GM23338 (cell line): ENCODE results near the gene FKTN. TPM values are rescaled to one million over a fixed set of nuclear protein-coding genes. Genes with fewer than 3 reads are reported as not detected.

Experiments used
- ATAC-seq: fragments of 200-7000 bp; cut with Tn5 transposase; 3 replicates; pipeline ENCODE4 v1.9.1; 2020
- DNase-seq: peaks from one replicate; pipeline ENCODE4 v3.0.0-alpha.2; 2015; ENCODE audit warnings: low spot score
- H2AFZ ChIP-seq: fragments of 200-600 bp; sonication (generic); 2 replicates; pipeline ENCODE4 v1.8.0; 2016; ENCODE audit warnings: antibody characterized with exemption, mild to moderate bottlenecking, moderate library complexity
- H3F3A ChIP-seq: fragments of 200-600 bp; sonication (generic); replicated peaks from 2 replicates; pipeline ENCODE4 v1.8.0; 2017; ENCODE audit warnings: antibody characterized with exemption, mixed run types, low read depth
- H3K27ac ChIP-seq: fragments of 200-600 bp; sonication (generic); 2 replicates; pipeline ENCODE4 v1.6.1; 2016; ENCODE audit warnings: low read depth
- H3K27me3 ChIP-seq: fragments of 200-600 bp; sonication (generic); 2 replicates; pipeline ENCODE4 v1.8.0; 2016; ENCODE audit warnings: mild to moderate bottlenecking, mixed run types, moderate library complexity; ENCODE audit not compliant: insufficient read depth
- H3K36me3 ChIP-seq: fragments of 200-600 bp; sonication (generic); 2 replicates; pipeline ENCODE4 v1.8.0; 2016; ENCODE audit warnings: mild to moderate bottlenecking; ENCODE audit not compliant: insufficient read depth
- H3K4me1 ChIP-seq: fragments of 200-600 bp; sonication (generic); 2 replicates; pipeline ENCODE4 v1.8.0; 2016; ENCODE audit warnings: mild to moderate bottlenecking, moderate library complexity; ENCODE audit not compliant: insufficient read depth
- H3K4me2 ChIP-seq: fragments of 200-600 bp; sonication (generic); 2 replicates; pipeline ENCODE4 v1.7.1; 2017; ENCODE audit warnings: mixed run types
- H3K4me3 ChIP-seq: fragments of 200-600 bp; sonication (generic); 2 replicates; pipeline ENCODE4 v1.6.1; 2016; ENCODE audit warnings: mixed run types
- H3K79me2 ChIP-seq: fragments of 200-600 bp; sonication (generic); replicated peaks from 2 replicates; pipeline ENCODE4 v1.8.0; 2017; ENCODE audit warnings: mild to moderate bottlenecking; ENCODE audit not compliant: insufficient read depth
- H3K9me2 ChIP-seq: fragments of 200-600 bp; sonication (generic); 2 replicates; pipeline ENCODE4 v1.8.0; 2017; ENCODE audit not compliant: insufficient read depth
- H4K20me1 ChIP-seq: fragments of 200-600 bp; sonication (generic); replicated peaks from 2 replicates; pipeline ENCODE4 v1.8.0; 2017; ENCODE audit warnings: mild to moderate bottlenecking; ENCODE audit not compliant: insufficient read depth
- H3K27ac Mint-ChIP-seq: 2 replicates; pipeline ENCODE4 v1.8.0; 2020; ENCODE audit warnings: inconsistent platforms, mild to moderate bottlenecking, moderate library complexity, mixed read lengths
- H3K27me3 Mint-ChIP-seq: 3 replicates; pipeline ENCODE4 v1.8.0; 2022; ENCODE audit warnings: low read depth, mild to moderate bottlenecking, moderate library complexity, mixed read lengths, inconsistent platforms; ENCODE audit not compliant: insufficient read depth, poor library complexity
- H3K36me3 Mint-ChIP-seq: 3 replicates; pipeline ENCODE4 v1.8.0; 2021; ENCODE audit warnings: low read depth, mild to moderate bottlenecking, inconsistent platforms, moderate library complexity, mixed read lengths
- H3K4me1 Mint-ChIP-seq: 3 replicates; pipeline ENCODE4 v1.8.0; 2020; ENCODE audit warnings: mild to moderate bottlenecking, inconsistent platforms, mixed read lengths
- H3K4me3 Mint-ChIP-seq: 3 replicates; pipeline ENCODE4 v1.8.0; 2021; ENCODE audit warnings: moderate library complexity, mild to moderate bottlenecking, inconsistent platforms, mixed read lengths
- H3K9me3 Mint-ChIP-seq: 3 replicates; pipeline ENCODE4 v1.8.0; 2020; ENCODE audit warnings: moderate library complexity, mild to moderate bottlenecking, inconsistent platforms, mixed read lengths
- EZH2 ChIP-seq: fragments of 200-600 bp; sonication (generic); IDR thresholded peaks from one replicate; pipeline ENCODE4 v1.8.0; 2017; ENCODE audit warnings: antibody characterized with exemption, mild to moderate bottlenecking, low read depth; ENCODE audit not compliant: unreplicated experiment
- EZH2phosphoT487 ChIP-seq: fragments of 200-600 bp; sonication (generic); IDR thresholded peaks from one replicate; pipeline ENCODE4 v1.8.1; 2018; ENCODE audit warnings: antibody characterized with exemption; ENCODE audit not compliant: unreplicated experiment
- JUNB ChIP-seq: IDR thresholded peaks from one replicate; pipeline ENCODE4 v1.6.1; 2016; ENCODE audit warnings: antibody characterized with exemption; ENCODE audit not compliant: unreplicated experiment
- NANOG ChIP-seq: IDR thresholded peaks from 2 replicates; pipeline ENCODE4 v1.6.1; 2016; ENCODE audit warnings: antibody characterized with exemption, borderline replicate concordance
- STAT1 ChIP-seq: IDR thresholded peaks from one replicate; pipeline ENCODE4 v1.6.1; 2016; ENCODE audit warnings: antibody characterized with exemption; ENCODE audit not compliant: unreplicated experiment
- ZNF114 ChIP-seq: fragments of 250-450 bp; sonication (Bioruptor Pico); IDR thresholded peaks from 2 replicates; pipeline ENCODE4 v1.5.0; 2020; ENCODE audit warnings: mild to moderate bottlenecking, moderate library complexity
- polyA plus RNA-seq: library from polyadenylated mRNA; unstranded; fragments of >200 nt; fragmentation: Nextera tagmentation; extraction: Ambion mirVana; gene quantifications from 2 replicates; pipeline ENCODE4 v1.2.1, GENCODE V29; 2016
- total RNA-seq: library from RNA; depleted of rRNA; stranded (reverse); fragments of >200 nt; shearing (Covaris generic); gene quantifications from 2 replicates; pipeline ENCODE4 v1.2.3, GENCODE V29; 2014
- TF ChIP-seq, protein P1 (sequence below): IDR thresholded peaks from 2 replicates; pipeline ENCODE4 v1.6.1; 2016; ENCODE audit warnings: antibody characterized with exemption
- TF ChIP-seq, protein P2 (sequence below): fragments of 250-450 bp; sonication (Bioruptor Pico); IDR thresholded peaks from 2 replicates; pipeline ENCODE4 v1.5.0; 2020; ENCODE audit warnings: mild to moderate bottlenecking, moderate library complexity
- TF ChIP-seq, protein P3 (sequence below), 2 experiments: fragments of 200-600 bp in 1 of 2; sonication (generic) in 1 of 2; conservative IDR thresholded peaks; 2 replicates each; pipeline versions ENCODE4 v1.5.1 to v1.6.1; 2016 to 2017; ENCODE audit warnings: antibody characterized with exemption in 2 of 2, low read depth in 2 of 2, mild to moderate bottlenecking in 2 of 2, moderate library complexity in 1 of 2

Gene FKTN
- total and polyA plus RNA-seq, 2 experiments from 2014 or later: 6.8 to 9.9 TPM

DNA sequence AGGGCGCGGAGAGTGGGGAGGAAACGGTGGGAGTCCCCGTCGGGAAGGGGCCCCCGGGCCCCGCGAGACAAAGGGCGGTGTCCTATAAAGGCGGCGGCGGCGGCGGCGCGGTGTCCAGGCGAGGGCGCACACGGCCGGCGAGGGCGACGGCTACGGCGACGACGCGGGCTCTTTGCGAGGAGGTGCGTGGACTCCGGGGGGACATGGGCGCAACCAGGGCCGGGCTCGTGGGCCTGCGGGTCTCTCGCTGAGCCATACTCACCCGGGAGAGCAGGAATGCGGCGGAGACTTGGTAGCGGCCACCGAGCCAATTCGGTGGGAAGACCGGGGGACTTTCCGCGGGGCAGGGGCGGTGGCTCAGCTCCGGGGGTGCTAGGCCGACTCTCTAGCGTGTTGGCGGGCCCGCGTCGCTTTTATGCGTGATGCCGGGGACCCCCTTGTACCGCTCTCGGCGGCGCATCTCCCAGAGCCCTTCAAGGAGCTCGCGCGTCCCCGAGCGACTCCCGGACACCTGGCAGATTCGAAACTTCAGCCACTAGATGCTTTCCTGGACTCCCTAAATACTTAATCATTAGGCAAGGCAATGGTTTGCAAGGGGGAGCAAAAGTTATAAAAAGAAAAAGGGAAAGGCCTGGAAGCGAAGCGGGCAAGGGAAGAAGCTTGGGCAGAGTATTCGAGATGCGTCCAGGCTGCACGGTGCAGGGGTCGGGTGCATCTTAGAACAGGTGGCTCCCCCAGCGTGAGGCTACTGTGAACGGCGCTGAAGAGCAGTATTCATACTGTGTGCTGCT, 98.4 kb downstream of the FKTN start:
- Histone ChIP-seq H4K20me1 (no peaks in the 10 kb centered on the region), H3K4me1 (peaks cover 11% of the 10 kb centered on the region), H3K27ac (no peak overlapping the region), H3K79me2 (no peaks in the 10 kb centered on the region), H3K36me3 (no peaks in the 10 kb centered on the region), H3K9me2 (no peaks in the 10 kb centered on the region), H3K27me3 (peaks cover 33% of the 10 kb centered on the region), H3F3A (0 out of 2 replicates have a peak, but pooled peaks cover 3% of the 10 kb centered on the region), H3K4me2 (peak overlapping the region; percentile 96), H3K4me3 (peak overlapping the region; percentile 70), H2AFZ (peak overlapping the region; percentile 99)
- Mint-ChIP-seq H3K4me3 (peak overlapping the region; percentile 79), H3K4me1 (peaks cover 20% of the 10 kb centered on the region), H3K36me3 (no peaks in the 10 kb centered on the region), H3K27ac (no peak overlapping the region), H3K27me3 (peaks cover 25% of the 10 kb centered on the region), H3K9me3 (no peaks in the 10 kb centered on the region)
- TF ChIP-seq, protein P1, sequence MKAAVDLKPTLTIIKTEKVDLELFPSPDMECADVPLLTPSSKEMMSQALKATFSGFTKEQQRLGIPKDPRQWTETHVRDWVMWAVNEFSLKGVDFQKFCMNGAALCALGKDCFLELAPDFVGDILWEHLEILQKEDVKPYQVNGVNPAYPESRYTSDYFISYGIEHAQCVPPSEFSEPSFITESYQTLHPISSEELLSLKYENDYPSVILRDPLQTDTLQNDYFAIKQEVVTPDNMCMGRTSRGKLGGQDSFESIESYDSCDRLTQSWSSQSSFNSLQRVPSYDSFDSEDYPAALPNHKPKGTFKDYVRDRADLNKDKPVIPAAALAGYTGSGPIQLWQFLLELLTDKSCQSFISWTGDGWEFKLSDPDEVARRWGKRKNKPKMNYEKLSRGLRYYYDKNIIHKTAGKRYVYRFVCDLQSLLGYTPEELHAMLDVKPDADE: no peak
- TF ChIP-seq EZH2: peak; percentile 29
- TF ChIP-seq, protein P2, sequence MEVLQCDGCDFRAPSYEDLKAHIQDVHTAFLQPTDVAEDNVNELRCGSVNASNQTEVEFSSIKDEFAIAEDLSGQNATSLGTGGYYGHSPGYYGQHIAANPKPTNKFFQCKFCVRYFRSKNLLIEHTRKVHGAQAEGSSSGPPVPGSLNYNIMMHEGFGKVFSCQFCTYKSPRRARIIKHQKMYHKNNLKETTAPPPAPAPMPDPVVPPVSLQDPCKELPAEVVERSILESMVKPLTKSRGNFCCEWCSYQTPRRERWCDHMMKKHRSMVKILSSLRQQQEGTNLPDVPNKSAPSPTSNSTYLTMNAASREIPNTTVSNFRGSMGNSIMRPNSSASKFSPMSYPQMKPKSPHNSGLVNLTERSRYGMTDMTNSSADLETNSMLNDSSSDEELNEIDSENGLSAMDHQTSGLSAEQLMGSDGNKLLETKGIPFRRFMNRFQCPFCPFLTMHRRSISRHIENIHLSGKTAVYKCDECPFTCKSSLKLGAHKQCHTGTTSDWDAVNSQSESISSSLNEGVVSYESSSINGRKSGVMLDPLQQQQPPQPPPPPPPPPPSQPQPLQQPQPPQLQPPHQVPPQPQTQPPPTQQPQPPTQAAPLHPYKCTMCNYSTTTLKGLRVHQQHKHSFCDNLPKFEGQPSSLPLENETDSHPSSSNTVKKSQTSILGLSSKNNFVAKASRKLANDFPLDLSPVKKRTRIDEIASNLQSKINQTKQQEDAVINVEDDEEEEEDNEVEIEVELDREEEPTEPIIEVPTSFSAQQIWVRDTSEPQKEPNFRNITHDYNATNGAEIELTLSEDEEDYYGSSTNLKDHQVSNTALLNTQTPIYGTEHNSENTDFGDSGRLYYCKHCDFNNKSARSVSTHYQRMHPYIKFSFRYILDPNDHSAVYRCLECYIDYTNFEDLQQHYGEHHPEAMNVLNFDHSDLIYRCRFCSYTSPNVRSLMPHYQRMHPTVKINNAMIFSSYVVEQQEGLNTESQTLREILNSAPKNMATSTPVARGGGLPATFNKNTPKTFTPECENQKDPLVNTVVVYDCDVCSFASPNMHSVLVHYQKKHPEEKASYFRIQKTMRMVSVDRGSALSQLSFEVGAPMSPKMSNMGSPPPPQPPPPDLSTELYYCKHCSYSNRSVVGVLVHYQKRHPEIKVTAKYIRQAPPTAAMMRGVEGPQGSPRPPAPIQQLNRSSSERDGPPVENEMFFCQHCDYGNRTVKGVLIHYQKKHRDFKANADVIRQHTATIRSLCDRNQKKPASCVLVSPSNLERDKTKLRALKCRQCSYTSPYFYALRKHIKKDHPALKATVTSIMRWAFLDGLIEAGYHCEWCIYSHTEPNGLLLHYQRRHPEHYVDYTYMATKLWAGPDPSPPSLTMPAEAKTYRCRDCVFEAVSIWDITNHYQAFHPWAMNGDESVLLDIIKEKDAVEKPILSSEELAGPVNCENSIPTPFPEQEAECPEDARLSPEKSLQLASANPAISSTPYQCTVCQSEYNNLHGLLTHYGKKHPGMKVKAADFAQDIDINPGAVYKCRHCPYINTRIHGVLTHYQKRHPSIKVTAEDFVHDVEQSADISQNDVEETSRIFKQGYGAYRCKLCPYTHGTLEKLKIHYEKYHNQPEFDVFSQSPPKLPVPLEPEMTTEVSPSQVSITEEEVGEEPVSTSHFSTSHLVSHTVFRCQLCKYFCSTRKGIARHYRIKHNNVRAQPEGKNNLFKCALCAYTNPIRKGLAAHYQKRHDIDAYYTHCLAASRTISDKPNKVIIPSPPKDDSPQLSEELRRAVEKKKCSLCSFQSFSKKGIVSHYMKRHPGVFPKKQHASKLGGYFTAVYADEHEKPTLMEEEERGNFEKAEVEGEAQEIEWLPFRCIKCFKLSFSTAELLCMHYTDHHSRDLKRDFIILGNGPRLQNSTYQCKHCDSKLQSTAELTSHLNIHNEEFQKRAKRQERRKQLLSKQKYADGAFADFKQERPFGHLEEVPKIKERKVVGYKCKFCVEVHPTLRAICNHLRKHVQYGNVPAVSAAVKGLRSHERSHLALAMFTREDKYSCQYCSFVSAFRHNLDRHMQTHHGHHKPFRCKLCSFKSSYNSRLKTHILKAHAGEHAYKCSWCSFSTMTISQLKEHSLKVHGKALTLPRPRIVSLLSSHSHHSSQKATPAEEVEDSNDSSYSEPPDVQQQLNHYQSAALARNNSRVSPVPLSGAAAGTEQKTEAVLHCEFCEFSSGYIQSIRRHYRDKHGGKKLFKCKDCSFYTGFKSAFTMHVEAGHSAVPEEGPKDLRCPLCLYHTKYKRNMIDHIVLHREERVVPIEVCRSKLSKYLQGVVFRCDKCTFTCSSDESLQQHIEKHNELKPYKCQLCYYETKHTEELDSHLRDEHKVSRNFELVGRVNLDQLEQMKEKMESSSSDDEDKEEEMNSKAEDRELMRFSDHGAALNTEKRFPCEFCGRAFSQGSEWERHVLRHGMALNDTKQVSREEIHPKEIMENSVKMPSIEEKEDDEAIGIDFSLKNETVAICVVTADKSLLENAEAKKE: no peak
- TF ChIP-seq JUNB: no peak
- no peak for TF ChIP-seq EZH2phosphoT487
- TF ChIP-seq STAT1: no peak
- TF ChIP-seq NANOG: no peak
- TF ChIP-seq ZNF114: no peak
- TF ChIP-seq, protein P3, sequence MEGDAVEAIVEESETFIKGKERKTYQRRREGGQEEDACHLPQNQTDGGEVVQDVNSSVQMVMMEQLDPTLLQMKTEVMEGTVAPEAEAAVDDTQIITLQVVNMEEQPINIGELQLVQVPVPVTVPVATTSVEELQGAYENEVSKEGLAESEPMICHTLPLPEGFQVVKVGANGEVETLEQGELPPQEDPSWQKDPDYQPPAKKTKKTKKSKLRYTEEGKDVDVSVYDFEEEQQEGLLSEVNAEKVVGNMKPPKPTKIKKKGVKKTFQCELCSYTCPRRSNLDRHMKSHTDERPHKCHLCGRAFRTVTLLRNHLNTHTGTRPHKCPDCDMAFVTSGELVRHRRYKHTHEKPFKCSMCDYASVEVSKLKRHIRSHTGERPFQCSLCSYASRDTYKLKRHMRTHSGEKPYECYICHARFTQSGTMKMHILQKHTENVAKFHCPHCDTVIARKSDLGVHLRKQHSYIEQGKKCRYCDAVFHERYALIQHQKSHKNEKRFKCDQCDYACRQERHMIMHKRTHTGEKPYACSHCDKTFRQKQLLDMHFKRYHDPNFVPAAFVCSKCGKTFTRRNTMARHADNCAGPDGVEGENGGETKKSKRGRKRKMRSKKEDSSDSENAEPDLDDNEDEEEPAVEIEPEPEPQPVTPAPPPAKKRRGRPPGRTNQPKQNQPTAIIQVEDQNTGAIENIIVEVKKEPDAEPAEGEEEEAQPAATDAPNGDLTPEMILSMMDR (conservative IDR thresholded peaks at IDR 0.05; ENCODE audit: low read depth in 2 of 2): peak; percentile 19 to 55; a peak in 3 of 4 replicates
- DNase-seq (peak; percentile 75), ATAC-seq (peak; percentile 80)
